ENCODE data around the gene RWDD3.

- TF ChIP-seq POLR2A (IDR thresholded peaks at IDR 0.05): no peak
- no peak for TF ChIP-seq CTCF (IDR thresholded peaks at IDR 0.05)
These were observed 26.6 kb upstream of the RWDD3 start for GRCh38 chr1:95207223-95207935.
